COR-L47 (cell line): Measurements from ENCODE around the gene THY1.
"Not testable (repeated sequence)": the region's sequence is repeated elsewhere in the genome, so short reads cannot be mapped to it uniquely, and the experiment has no call there.

Experiments
- DNase-seq: peaks from one replicate; lab custom pipeline; 2025; lab: John Stamatoyannopoulos, UW

The THY1 gene

GRCh38 chr11:119382513-119382912 lies 40.5 kb downstream of the THY1 start:
- DNase-seq: not testable (repeated sequence)

- DNase-seq: no peak
These were observed 40.9 kb downstream of the THY1 start for GRCh38 chr11:119382101-119382500.

GRCh38 chr11:119381181-119381988 lies 41.6 kb downstream of the THY1 start, which contains the start of gene USP2:
Gene USP2 (minus strand): TSS chr11:119381690. CDS start chr11:119373480, 8,210 bp downstream.
- DNase-seq: peak; percentile 94

- DNase-seq: no peak
These were observed 42.2 kb downstream of the THY1 start for GRCh38 chr11:119380827-119381180.

- DNase-seq: no peak
These were observed 42.7 kb downstream of the THY1 start for GRCh38 chr11:119380160-119380826.

GRCh38 chr11:119378851-119379465 lies 44.0 kb downstream of the THY1 start:
- no peak for DNase-seq

- DNase-seq: no peak
These were observed 44.9 kb downstream of the THY1 start for GRCh38 chr11:119377961-119378667.

- no peak for DNase-seq
These were observed 45.7 kb downstream of the THY1 start for GRCh38 chr11:119377112-119377901.

- DNase-seq: peak; percentile 90
These were observed 46.6 kb downstream of the THY1 start for GRCh38 chr11:119376197-119376847.

- no peak for DNase-seq
These were observed 47.4 kb downstream of the THY1 start for GRCh38 chr11:119375337-119376196.

GRCh38 chr11:119374632-119375336 lies 48.2 kb downstream of the THY1 start:
- no peak for DNase-seq

GRCh38 chr11:119373921-119374631 lies 48.9 kb downstream of the THY1 start:
- peak; percentile 64 for DNase-seq

- no peak for DNase-seq
These were observed 49.7 kb downstream of the THY1 start for GRCh38 chr11:119373059-119373920.

GRCh38 chr11:119372260-119373058 lies 50.5 kb downstream of the THY1 start:
- DNase-seq: no peak

GRCh38 chr11:119371778-119372182 lies 51.2 kb downstream of the THY1 start:
- peak; percentile 71 for DNase-seq

GRCh38 chr11:119371067-119371601 lies 51.8 kb downstream of the THY1 start:
- no peak for DNase-seq
